GM19023 (cell line): ENCODE measurements around the gene STT3B.

Experiments
- ATAC-seq: cut with Tn5 transposase; IDR thresholded peaks from one replicate; pipeline ENCODE4 v1.9.1; 2021; ENCODE audit warnings: mild to moderate bottlenecking, moderate library complexity; ENCODE audit not compliant: unreplicated experiment

The STT3B gene

GRCh38 chr3:31636694-31637442 is 104.1 kb downstream of the STT3B start:
- ATAC-seq: no peak

- ATAC-seq: no peak
Observed at GRCh38 chr3:31639828-31640227, 107.1 kb downstream of the STT3B start.

- ATAC-seq: no peak
Observed at GRCh38 chr3:31645256-31645655, 112.5 kb downstream of the STT3B start.

GRCh38 chr3:31648286-31648968 is 115.7 kb downstream of the STT3B start:
- no peak for ATAC-seq

GRCh38 chr3:31652296-31652695 is 119.6 kb downstream of the STT3B start:
- ATAC-seq: no peak

GRCh38 chr3:31653464-31653863 is 120.7 kb downstream of the STT3B start:
- no peak for ATAC-seq

GRCh38 chr3:31654998-31655397 is 122.3 kb downstream of the STT3B start:
- ATAC-seq: no peak

GRCh38 chr3:31659246-31659645 is 126.5 kb downstream of the STT3B start:
- no peak for ATAC-seq

- ATAC-seq: no peak
Observed at GRCh38 chr3:31661286-31661685, 128.6 kb downstream of the STT3B start.

GRCh38 chr3:31661993-31662670 is 129.4 kb downstream of the STT3B start:
- no peak for ATAC-seq

GRCh38 chr3:31664031-31664430 is 131.3 kb downstream of the STT3B start:
- ATAC-seq: no peak

- no peak for ATAC-seq
Observed at GRCh38 chr3:31667582-31667981, 134.9 kb downstream of the STT3B start.

- ATAC-seq: no peak
Observed at GRCh38 chr3:31668242-31668641, 135.5 kb downstream of the STT3B start.

GRCh38 chr3:31670136-31670535 is 137.4 kb downstream of the STT3B start:
- no peak for ATAC-seq

GRCh38 chr3:31670722-31671121 is 138.0 kb downstream of the STT3B start:
- no peak for ATAC-seq

- no peak for ATAC-seq
Observed at GRCh38 chr3:31671451-31671850, 138.7 kb downstream of the STT3B start.

- no peak for ATAC-seq
Observed at GRCh38 chr3:31671976-31672375, 139.3 kb downstream of the STT3B start.

- ATAC-seq: no peak
Observed at GRCh38 chr3:31673950-31674349, 141.2 kb downstream of the STT3B start.

- ATAC-seq: no peak
Observed at GRCh38 chr3:31676556-31676955, 143.8 kb downstream of the STT3B start.

GRCh38 chr3:31680072-31680870 is 147.5 kb downstream of the STT3B start:
- no peak for ATAC-seq
